GM12874 (cell line): Measurements from ENCODE around the gene MCF2.

Source experiments
- TF ChIP-seq, protein P1 (sequence below): IDR thresholded peaks from 2 replicates; pipeline ENCODE4 v1.5.1; 2011; ENCODE audit warnings: low read depth, mild to moderate bottlenecking, control low read depth, low read length, moderate library complexity; ENCODE audit not compliant: insufficient read depth

MCF2 gene

DNA sequence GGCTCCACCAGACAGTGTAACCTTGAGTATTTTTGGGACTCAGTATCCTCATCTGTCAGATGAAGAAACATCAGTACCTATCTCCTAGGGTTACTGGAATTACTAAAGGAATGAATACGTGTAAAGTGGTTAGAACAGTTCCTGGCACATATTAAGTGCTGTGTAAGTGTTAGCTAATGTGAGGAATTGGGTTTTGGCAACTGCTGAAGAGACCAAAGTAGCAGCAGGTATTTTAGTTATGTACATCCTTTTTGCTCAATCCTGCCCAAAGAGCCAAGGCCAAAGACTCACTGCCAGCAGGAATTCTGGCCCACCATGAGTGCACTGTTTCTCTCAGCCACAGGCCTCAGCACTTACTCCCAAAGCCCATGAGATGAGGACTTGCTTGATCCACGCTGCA, 16.7 kb upstream of the MCF2 start:
- TF ChIP-seq, protein P1, sequence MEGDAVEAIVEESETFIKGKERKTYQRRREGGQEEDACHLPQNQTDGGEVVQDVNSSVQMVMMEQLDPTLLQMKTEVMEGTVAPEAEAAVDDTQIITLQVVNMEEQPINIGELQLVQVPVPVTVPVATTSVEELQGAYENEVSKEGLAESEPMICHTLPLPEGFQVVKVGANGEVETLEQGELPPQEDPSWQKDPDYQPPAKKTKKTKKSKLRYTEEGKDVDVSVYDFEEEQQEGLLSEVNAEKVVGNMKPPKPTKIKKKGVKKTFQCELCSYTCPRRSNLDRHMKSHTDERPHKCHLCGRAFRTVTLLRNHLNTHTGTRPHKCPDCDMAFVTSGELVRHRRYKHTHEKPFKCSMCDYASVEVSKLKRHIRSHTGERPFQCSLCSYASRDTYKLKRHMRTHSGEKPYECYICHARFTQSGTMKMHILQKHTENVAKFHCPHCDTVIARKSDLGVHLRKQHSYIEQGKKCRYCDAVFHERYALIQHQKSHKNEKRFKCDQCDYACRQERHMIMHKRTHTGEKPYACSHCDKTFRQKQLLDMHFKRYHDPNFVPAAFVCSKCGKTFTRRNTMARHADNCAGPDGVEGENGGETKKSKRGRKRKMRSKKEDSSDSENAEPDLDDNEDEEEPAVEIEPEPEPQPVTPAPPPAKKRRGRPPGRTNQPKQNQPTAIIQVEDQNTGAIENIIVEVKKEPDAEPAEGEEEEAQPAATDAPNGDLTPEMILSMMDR: no peak

- TF ChIP-seq, protein P1: no peak
These were observed 13.0 kb upstream of the MCF2 start for GRCh38 chrX:139720979-139721378.

GRCh38 chrX:139720136-139720535, 12.2 kb upstream of the MCF2 start:
- TF ChIP-seq, protein P1: no peak

DNA sequence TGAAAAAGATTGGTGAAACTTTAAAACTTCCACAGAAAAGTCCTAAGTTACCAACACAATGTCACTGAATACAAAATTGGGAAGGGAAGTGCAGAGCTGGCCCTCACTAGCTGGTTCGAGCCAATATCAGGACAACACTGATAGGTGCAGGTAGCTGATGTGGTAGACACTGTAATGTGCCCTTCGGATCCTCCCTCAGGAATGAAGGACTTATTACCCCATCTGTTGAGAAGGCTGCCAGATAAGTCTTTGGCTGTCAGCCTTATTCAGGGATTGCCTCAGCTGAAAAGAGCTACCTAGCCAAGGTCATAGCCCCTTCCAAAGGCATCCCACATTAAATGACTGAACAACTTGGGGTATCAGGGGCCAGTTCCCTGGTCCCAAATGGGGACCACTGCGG, 5.3 kb downstream of the MCF2 start:
- TF ChIP-seq, protein P1: no peak

DNA sequence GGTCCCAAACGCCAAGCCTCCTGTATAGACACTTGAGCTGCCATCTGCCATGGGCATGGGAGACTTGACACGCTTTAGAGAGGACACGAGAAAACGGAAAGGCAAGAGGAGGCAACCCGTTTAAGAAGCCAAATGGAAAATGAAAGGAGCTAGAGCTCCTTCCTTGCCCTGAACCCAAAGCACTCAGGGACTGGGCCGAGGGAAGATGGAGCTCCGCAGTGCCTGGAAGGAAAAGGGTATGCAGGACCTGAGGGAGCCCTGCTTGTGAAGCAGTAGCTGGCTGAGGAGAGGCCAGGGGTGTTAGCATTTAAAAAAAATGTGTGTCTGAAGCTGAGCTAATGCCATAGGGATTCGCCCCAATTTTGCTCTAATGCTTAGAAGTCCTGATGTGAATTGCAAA, 15.1 kb downstream of the MCF2 start:
- TF ChIP-seq, protein P1: no peak

- TF ChIP-seq, protein P1: no peak
These were observed 15.5 kb downstream of the MCF2 start for GRCh38 chrX:139692506-139692849.

DNA sequence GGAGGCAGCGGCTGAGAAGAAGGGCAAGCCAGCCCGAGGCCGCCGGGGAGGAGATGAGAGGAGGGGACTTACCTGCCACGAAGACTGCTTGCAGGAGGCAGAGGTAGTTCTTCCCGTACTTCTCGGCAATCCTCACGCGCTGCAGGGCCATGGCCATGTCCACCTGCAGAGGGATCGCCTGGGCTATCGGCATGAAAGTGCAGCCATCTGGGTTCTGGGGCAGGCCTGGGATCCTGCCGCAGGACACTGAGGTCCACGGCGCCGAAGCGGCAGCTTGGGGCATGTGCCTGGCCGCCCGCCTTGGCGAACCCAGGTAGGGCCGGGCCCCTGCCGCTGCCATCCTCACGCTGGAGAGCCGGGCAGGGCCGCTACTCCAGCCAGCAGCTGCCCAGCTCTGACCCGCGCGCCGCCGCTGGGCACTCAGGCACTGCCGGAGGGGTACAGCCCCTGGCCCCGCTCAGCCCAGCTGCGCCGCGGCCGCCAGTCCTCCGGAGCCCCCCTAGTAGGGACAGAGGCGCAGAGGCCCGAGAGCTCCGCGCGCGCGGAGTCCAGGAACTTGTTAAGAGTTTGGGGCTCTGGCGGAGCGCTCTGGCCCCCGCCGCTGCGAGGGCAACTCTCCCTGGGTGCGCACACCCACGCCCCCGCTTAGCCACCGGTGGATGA, 16.0 kb downstream of the MCF2 start:
- TF ChIP-seq, protein P1: no peak
